H7 (cell line): ENCODE data around the gene SRP54. TPM values are rescaled to one million over a fixed set of nuclear protein-coding genes. Genes with fewer than 3 reads are reported as not detected.
"Not testable (repeated sequence)": the region's sequence is repeated elsewhere in the genome, so short reads cannot be mapped to it uniquely, and the experiment has no call there.

ENCODE experiments used
- DNase-seq: peaks from one replicate; pipeline ENCODE4 v3.0.0; 2012
- H3K27me3 ChIP-seq: 2 replicates; pipeline ENCODE4 v1.6.0; 2011; ENCODE audit warnings: mild to moderate bottlenecking, low read length; ENCODE audit not compliant: control insufficient read depth, insufficient read depth
- H3K36me3 ChIP-seq: replicated peaks from 2 replicates; pipeline ENCODE4 v1.5.1; 2011; ENCODE audit warnings: low read length; ENCODE audit not compliant: control insufficient read depth, insufficient read depth
- H3K4me3 ChIP-seq: 2 replicates; pipeline ENCODE4 v1.5.1; 2011; ENCODE audit warnings: low read depth, mild to moderate bottlenecking, control low read depth, low read length, moderate library complexity; ENCODE audit not compliant: insufficient read depth
- total RNA-seq: library from RNA; depleted of rRNA; stranded (reverse); fragments of >200 nt; shearing (Covaris generic); gene quantifications from 2 replicates; pipeline ENCODE4 v1.2.3, GENCODE V29; 2014; rRNA removed

The SRP54 gene
- total RNA-seq = 55.8 and 76.6 TPM in 2 replicates

DNA sequence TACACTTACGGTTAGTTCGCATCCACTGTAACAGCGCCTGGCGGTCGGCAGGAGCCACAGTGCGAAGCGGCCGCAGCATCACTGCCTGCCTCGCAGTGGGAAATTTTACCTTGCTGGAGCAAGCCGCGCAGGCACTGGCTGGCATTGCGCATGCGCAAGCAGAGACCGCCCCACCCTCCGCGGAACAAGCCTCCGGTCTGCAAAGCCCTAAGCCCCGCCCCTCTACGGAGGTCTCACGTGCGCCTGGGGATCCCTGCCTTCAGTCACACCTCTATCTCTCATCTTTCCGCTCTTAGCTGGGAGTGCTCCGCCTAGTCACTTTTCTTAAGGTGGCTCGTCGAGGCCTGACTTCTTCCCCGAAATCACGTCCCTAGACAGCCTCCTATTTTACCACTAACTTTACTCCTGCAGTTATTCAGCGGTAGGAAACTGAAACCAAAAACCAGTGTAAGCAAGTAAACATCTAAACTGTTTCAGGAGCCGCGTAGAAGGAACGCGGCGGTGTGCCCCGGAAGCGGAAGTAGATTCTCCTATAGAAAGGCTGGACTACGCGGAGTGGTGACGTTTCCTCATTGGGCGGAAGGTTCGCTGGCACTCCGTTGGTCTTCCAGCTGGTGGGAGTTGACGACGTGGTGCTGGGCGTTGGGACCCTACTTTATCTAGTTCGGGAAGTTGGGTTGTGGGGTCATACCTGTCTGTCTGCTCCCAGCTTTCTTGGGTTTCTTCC is at the start of gene SRP54:
Gene SRP54, plus strand, starts transcription at position 572 of the 727 bp plus-strand sequence. CDS start 13,718 bp downstream, outside the sequence.
- Histone ChIP-seq H3K36me3 (no peaks in the 10 kb centered on the region), H3K4me3 (peak within 1 kb of the TSS; percentile 69), H3K27me3 (no peaks in the 10 kb centered on the region)
- peak; percentile 94 for DNase-seq

DNA sequence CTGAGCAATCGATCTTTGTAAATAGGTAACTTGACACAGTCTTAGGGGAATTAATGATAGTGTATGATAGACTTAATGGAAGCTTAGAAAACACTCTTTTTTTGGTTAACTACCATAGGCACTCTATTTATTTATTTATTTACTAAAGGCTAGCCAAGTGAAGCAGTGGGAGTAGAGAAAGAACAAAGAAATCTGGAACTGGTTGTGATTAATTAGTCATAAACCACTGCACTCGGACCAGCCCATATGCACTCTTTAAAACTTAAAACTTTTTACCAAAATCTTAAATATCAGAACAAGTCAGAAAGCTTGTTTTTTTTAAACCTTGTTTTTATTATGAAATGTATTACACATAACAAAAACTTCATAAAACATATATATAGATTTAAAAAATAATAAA is 49.5 kb upstream of the SRP54 start:
- H3K4me3 ChIP-seq = no peak overlapping the region
- no peaks in the 10 kb centered on the region for H3K27me3 ChIP-seq
- no peaks in the 10 kb centered on the region for H3K36me3 ChIP-seq
- no peak for DNase-seq

- H3K36me3 ChIP-seq = no peaks in the 10 kb centered on the region
- H3K4me3 ChIP-seq = no peak overlapping the region
- no peak for DNase-seq
- H3K27me3 ChIP-seq = no peaks in the 10 kb centered on the region
These were observed 47.3 kb upstream of the SRP54 start for GRCh38 chr14:34935488-34935887.

DNA sequence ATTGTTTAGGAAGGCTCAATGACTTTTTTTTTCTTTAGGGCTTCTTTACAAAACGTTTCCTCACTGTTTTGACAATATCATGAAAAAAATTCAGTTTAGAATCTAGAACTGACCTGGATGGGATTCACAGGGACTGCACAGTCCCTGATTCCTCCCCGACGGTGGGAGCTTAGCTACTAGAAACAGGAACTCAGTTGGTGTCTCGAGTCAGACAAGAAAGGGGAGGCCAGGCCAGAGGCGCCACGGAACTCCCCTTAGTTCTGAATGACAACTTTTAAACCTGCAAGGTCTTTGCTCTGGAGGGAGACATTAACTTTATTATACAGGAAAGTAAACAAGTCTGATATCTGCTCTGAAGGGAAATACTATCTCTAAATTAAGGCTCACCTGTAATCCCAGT is 45.4 kb upstream of the SRP54 start:
- Histone ChIP-seq H3K36me3 (no peaks in the 10 kb centered on the region), H3K4me3 (no peak overlapping the region), H3K27me3 (no peaks in the 10 kb centered on the region)
- DNase-seq = no peak

- no peaks in the 10 kb centered on the region for H3K27me3 ChIP-seq
- no peaks in the 10 kb centered on the region for H3K36me3 ChIP-seq
- DNase-seq = no peak
- no peak overlapping the region for H3K4me3 ChIP-seq
These were observed 44.9 kb upstream of the SRP54 start for GRCh38 chr14:34937876-34938275.

- no peaks in the 10 kb centered on the region for H3K36me3 ChIP-seq
- H3K4me3 ChIP-seq = no peak overlapping the region
- DNase-seq = no peak
- no peaks in the 10 kb centered on the region for H3K27me3 ChIP-seq
These were observed 39.3 kb upstream of the SRP54 start for GRCh38 chr14:34943506-34943905.

GRCh38 chr14:34944744-34945143 is 38.0 kb upstream of the SRP54 start:
- no peak for DNase-seq
- no peaks in the 10 kb centered on the region for H3K27me3 ChIP-seq
- H3K4me3 ChIP-seq = no peak overlapping the region

DNA sequence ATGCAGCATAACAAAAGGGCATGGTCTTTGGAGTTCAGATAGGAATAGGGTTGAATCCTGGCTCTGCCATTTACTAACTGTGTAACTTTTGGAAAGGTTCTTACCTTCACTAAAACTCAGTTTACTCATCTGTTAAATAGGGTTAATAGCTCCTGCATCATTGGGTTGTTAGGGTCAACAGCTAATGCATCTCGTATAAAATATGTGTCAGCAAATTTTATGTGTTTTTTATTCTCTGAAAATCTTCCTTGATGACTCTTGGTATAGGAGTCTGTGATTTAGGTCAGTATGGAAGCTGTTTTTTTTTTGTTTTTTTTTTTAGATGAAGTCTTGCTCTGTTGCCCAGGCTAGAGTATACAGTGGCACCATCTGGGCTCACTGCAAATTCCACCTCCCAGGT is 36.1 kb upstream of the SRP54 start:
- H3K36me3 ChIP-seq = no peaks in the 10 kb centered on the region

More at GRCh38 chr14:34944744-34945143, 38.0 kb upstream of the SRP54 start:
- no peaks in the 10 kb centered on the region for H3K36me3 ChIP-seq

DNA sequence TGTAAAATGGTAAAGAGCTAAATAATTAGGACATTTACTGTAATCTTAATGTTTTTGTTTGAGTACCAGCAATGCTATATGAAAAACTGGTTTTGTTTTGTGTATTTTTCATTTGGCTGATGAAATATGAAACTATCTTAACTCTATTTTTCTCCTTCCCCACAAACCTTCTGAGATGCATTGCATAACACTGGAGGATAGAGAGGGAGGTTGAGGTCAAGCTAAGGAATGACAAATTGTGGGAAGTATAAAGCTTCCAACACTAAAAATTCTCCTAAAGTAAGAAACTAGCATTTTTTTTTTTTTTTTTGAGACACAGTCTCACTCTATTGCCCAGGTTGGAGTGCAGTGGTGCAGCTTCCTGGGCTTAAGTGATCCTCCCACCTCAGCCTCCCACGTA is 31.5 kb upstream of the SRP54 start:
- Histone ChIP-seq H3K27me3 (no peaks in the 10 kb centered on the region), H3K36me3 (no peaks in the 10 kb centered on the region), H3K4me3 (no peak overlapping the region)
- DNase-seq = no peak

More for the DNA sequence above, 36.1 kb upstream of the SRP54 start:
- no peak for DNase-seq
- no peak overlapping the region for H3K4me3 ChIP-seq
- no peaks in the 10 kb centered on the region for H3K27me3 ChIP-seq

GRCh38 chr14:34956931-34957330 is 25.9 kb upstream of the SRP54 start:
- H3K4me3 ChIP-seq = no peak overlapping the region
- no peak for DNase-seq
- H3K36me3 ChIP-seq = no peaks in the 10 kb centered on the region; the same call in 1 of the 2 replicates
- H3K27me3 ChIP-seq = no peaks in the 10 kb centered on the region

- Histone ChIP-seq H3K36me3 (no peaks in the 10 kb centered on the region; the same call in 1 of the 2 replicates), H3K27me3 (no peaks in the 10 kb centered on the region), H3K4me3 (no peak overlapping the region)
- no peak for DNase-seq
These were observed 25.0 kb upstream of the SRP54 start for GRCh38 chr14:34957771-34958286.

DNA sequence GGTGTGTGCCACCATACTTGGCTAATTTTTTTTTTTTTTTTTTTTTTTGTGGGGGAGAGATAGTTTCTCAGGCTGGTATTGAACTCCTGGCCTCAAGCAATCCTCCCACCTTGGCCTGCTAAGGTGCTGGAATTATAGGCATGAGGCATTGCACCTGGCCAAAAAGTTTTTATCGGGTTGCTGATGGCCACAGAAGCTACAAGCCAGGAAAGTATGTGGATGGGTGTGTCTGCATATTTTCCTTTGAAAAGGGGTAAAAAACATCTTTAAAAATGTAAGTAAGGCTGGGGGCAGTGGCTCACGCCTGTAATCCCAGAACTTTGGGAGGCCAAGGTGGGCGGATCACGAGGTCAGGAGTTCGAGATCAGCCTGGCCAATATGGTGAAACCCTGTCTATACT is 20.7 kb upstream of the SRP54 start:
- not testable (repeated sequence) for H3K36me3 ChIP-seq, DNase-seq, H3K27me3 ChIP-seq, H3K4me3 ChIP-seq

GRCh38 chr14:34964977-34965764 is 17.6 kb upstream of the SRP54 start:
- DNase-seq = no peak
- Histone ChIP-seq H3K27me3 (no peaks in the 10 kb centered on the region), H3K4me3 (no peak overlapping the region), H3K36me3 (peaks cover 2% of the 10 kb centered on the region; the same call in 1 of the 2 replicates)

GRCh38 chr14:34965912-34966311 is 16.9 kb upstream of the SRP54 start:
- no peak overlapping the region for H3K4me3 ChIP-seq
- H3K27me3 ChIP-seq = no peaks in the 10 kb centered on the region
- peaks cover 2% of the 10 kb centered on the region; the same call in 1 of the 2 replicates for H3K36me3 ChIP-seq
- no peak for DNase-seq

DNA sequence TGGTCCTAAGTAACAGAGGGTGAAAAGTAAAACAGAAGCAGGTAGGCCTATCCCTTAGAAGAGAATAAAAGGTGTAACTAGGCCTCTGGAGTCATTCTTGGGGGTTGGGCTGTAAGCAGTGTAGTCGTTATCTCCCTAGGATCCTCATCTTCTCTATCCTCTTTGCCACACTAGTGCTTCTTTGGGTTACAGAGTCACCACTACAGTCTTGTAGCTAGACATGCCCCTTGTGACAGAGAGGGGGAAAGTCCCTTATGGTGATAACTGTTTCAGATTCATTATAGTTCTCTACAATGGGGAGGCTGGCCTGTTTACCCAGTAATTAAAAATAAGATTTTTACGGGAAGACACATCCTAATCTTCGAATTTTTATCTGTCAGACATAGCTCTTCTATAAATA is 16.4 kb upstream of the SRP54 start:
- Histone ChIP-seq H3K27me3 (no peaks in the 10 kb centered on the region), H3K36me3 (peaks cover 2% of the 10 kb centered on the region; the same call in 1 of the 2 replicates), H3K4me3 (no peak overlapping the region)
- no peak for DNase-seq
